GM18858 (cell line): ENCODE data around the gene DOCK8.

Experiments
- ATAC-seq: cut with Tn5 transposase; IDR thresholded peaks from one replicate; pipeline ENCODE4 v1.9.1; 2021; ENCODE audit not compliant: unreplicated experiment

DOCK8 gene

DNA sequence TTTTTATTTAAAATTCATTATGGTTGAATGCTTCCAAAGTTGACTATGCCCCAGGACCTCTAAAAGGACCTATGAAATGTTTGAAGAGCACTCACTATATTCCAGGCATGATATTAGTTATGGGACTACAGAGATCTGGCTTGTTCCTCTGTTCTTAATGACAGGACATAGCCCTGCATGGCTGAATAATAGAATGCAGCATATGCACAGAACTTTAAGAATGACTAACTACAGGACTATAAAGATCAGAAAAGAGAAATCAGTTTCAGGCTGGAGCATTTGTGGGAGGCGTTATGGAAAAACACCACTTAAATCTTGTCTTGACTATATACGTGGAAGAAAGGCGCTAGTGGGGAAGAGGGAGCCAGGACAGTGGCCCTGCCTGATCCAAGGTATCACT lies 239.2 kb downstream of the DOCK8 start:
- ATAC-seq, result no peak

GRCh38 chr9:456365-456764 lies 241.7 kb downstream of the DOCK8 start:
- no peak for ATAC-seq

- ATAC-seq, result no peak
Observed at GRCh38 chr9:458590-458989, 243.9 kb downstream of the DOCK8 start.

DNA sequence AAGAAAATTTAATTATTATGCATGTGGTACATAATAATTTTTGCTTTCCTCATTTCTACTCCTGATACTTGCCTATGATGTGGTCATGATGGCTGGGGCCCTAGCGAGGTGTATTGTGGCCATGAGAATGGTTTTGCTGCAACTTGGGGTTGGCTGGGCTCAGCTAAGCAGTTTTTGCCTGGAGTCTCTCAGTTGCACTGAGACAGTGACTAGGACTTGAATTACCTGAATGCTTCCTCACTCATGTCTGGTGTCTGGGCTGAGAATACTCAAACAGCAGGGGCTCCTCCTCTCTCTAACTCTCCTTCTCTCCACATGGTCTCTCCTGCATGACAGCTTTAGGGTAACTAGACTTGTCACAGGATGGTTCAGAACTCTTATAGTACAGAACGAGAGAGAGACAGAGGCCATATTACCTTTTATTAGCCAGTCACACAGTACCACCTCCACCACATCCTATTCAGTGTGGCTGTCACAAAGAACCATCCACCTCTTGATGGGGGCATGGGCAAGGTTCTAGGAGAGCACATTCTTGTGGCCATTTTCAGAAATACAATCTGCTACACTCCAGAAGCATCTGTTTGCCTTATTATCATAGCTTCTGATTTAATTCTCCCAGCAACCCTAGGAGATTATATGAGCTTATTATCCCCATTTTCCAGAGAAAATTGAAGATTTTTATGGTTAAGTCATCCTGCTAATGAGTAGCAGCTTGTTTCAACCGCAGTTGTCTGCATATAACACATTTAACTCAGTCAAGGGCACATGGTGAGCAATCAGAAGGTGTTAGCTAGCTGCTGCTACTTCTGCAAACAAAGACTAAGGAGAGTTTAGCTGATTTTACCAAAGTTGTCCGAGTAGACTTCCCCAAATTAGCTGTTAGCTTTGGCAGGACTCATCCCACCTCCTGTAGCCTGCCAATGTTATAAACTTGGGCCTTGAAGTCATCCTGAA lies 245.1 kb downstream of the DOCK8 start:
- ATAC-seq, result no peak

- ATAC-seq, result no peak
Observed at GRCh38 chr9:462121-462520, 247.5 kb downstream of the DOCK8 start.

DNA sequence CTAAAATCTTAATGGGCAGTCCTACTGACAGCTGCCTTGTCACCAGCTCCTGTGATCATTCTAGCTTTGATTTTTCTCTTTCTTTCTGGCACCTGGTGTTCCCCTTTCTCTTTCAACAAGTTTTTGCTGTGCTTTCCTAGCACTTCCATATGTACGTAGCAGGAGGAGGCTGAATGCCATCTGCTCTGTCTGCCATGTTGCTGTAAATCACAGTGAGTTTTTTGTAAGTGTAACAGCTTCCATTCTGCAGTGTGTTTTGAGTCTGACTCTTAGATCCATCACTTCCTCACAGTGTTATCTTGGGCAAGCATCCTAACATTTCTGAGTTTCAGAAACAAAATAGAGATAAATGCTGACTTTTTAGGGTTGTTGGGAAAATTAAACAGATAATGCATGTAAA lies 247.9 kb downstream of the DOCK8 start:
- no peak for ATAC-seq

DNA sequence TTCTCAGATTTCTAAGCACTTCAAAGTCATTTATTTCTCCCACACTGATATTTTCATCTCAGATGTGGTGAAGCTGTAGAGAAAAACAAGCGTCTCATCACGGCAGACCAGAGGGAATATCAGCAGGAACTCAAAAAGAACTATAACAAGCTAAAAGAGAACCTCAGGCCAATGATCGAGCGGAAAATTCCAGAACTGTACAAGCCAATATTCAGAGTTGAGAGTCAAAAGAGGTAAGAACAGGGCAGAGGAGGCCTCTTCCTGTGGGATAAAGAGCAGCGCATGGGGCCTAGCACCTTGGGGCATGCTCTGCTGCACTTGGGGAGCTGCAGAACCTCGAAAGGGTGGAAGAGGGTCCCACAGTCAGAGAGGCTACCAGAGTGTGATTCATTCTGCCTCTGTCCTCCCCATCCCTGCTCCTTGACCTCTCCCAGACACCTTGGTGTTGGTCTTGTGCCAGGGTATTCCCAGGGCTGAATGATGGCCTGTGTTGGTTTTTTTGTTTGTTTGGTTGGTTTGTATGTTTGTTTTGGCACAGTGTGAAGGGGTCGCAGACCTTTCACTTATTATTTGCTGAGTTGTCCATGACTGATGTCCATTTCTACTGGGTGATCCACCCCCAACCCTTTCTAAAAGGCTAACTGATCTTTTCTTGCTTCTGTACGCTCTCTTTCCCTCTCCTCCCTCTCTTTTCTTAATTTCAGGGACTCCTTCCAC lies 248.9 kb downstream of the DOCK8 start:
- ATAC-seq, result no peak

- ATAC-seq, result no peak
Observed at GRCh38 chr9:466747-467146, 252.1 kb downstream of the DOCK8 start.

DNA sequence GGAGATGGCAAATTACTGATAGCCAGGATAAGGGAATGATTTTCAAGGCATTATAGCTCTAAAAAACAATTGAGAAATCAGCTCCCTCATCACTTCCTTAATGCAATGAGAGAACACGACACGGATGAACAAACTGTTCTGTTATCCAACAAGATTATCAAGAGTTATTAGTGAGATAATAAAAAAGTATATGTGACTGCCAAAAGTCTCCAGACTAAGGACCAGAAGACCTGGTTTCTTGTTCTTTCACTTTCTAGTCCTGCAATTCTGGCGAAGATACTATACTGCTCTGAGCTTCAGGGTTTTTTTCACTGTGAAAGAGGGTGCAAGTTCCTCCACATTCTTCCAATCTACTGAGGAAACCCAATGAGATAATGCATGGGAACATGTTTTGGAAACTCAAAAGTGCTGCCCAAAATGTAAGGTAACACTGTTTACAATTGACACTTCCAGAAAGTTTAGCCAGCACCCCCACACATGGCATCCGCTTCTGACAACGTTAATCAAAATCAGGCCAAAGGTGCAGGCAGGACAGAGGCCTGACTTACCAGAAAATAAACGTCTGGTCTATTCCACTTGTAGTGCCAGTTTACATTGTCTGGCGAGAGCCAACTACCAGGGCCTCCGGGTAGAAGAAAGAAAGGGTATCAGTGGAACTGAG lies 254.2 kb downstream of the DOCK8 start:
- no peak for ATAC-seq

DNA sequence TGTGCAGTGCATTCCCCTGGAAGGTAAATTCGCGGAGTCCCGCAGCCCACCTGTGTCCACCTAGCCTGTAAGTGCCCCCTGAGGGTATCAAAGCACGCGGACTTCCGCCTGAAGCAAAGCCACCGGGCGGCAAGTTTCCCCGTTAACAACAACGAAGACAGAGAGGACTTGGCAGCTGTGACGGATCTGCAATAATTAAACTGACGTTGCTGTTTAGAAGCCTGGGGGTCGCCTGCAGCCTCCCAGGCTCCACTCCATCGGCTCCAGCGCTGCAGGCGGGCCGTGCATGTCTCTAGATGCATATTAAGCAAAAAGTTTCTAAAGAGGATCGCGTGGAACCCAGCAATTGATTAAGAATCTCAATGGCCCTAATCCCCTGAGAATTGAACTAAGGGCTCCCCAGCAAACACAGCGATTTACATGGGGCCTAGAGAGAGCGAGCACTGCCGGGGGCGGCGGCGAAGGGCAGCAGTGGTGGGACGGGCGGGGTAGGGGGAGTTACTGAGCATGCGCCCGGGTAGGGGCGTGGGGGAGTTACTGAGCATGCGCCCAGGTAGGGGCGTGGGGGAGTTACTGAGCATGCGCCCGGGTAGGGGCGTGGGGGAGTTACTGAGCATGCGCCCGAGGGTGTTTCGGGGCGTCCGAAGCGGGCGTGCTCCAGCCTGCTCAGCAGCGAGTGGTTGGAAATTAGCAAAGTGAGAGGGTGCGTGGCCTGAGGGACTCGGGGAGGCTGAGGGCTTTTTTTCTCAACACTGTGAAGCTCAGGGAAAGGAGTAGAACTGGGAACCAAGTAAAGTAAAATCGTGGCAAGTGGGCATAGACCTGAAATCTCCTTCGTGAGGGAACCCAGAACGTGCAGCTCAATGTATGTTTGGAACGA lies 255.2 kb downstream of the DOCK8 start:
- ATAC-seq, result peak; percentile 82

DNA sequence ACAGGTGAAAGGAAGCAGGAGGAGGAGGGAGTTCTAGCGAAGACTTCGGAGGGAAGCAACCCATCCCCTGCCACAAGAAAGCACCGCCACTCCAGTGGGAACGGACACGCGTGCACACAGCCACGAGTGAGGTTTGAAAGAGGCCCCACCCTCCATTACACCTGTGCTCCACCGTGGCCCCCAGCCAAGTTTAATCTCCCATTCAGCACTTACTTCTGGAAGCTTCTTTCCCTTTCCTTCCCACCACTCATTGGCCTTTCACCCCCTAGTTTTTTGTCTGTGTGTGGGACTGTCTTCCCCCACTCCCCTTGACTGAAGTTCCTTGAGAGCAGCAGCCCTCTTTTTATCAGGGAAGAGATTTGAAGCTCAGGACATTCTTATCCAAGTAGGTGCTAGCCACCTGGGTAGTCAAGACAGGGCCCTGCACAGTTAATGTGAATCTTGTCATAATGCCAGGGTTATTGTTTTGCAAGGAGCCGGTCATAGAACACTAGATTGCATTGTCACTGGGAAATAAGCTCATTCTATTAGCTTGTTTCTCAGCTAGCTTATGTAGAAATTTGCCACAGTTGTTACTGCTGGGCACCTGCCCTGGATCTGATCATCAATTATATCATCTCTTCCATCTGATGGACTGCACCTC lies 256.0 kb downstream of the DOCK8 start:
- ATAC-seq, result no peak

GRCh38 chr9:471320-471719 lies 256.7 kb downstream of the DOCK8 start:
- ATAC-seq, result no peak

DNA sequence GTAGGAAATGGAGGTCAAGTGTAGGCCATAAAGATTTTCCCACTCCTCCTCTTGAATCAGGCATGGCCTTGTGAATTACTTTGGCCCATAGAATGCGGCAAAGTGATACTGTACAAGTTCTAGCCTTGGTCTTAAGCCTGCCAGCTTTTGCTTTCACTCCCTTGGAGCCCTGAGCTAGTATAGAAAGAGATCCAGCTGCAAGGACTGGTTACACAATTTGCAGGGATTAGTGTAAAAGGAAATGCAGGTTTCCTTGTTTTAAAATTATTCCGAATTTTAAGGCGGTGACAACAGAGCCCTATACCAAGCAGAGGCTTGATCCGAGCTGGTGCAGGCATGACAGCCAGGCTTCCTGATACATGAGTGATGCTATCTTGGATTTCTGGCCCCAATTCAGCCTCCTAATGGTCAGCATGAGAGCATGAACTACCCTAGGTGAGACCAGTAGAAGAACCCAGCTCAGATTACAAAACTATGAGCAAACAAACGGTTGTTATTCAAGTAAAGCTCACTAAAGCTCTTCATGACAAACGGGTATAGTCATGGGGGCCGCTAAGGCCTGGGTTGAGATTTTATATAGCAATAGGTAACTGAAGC lies 257.9 kb downstream of the DOCK8 start:
- no peak for ATAC-seq

DNA sequence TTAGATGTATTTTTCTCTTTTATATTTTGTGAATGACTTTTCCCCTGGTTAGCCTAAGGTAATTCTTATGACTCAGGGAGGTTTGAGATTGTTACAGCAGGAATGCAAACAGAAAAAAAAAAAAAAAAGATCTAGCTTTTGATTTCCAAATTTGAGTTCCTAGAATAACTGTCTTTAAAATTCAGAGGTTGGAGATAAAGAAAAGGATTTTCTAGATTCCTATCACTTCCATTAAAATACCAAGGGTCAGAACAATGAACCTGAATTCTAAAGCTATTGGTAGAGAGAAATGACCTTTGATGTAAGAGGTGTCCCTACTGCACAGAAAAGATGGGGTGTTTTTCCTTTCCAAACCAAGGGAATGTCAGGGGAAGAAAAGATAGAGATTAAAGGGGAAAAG lies 262.5 kb downstream of the DOCK8 start:
- ATAC-seq, result no peak

- no peak for ATAC-seq
Observed at GRCh38 chr9:479304-479970, 264.8 kb downstream of the DOCK8 start.

DNA sequence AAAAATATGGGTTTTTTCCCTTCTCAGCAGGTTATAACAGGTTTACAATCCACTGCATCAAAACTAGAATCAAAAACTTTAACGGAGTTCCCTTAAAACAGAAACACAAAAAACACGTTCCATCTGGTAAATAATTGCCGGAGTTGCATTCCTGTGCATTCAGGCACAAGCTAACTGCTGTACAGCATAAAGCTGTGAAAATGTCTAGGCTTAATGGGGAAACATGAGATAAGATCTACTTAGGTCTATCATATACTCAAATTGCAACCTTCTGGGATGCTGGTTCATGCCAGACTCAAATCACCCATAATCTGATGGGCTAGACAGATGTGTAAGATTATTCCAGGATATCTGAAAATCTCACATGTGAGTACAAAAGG lies 265.3 kb downstream of the DOCK8 start:
- no peak for ATAC-seq

DNA sequence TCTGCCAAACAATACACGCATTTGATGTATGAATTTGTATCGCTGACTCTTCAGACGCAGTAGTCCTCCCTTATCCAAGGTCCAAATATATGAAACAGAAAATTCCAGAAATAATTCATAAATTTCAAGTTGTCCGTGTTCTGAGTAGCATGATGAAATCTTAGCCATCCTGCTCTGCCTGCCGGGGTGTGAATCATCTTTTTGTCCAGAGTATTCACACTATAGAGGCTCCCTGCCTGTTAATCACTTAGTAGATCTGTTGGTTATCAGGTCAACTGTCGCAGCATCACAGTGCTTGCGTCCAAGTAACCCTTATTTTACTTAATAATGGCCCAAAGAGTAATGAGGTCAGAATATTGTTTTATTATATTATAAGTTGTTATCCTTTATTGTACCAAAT lies 268.1 kb downstream of the DOCK8 start:
- ATAC-seq, result no peak

- no peak for ATAC-seq
Observed at GRCh38 chr9:486156-486555, 271.5 kb downstream of the DOCK8 start.

DNA sequence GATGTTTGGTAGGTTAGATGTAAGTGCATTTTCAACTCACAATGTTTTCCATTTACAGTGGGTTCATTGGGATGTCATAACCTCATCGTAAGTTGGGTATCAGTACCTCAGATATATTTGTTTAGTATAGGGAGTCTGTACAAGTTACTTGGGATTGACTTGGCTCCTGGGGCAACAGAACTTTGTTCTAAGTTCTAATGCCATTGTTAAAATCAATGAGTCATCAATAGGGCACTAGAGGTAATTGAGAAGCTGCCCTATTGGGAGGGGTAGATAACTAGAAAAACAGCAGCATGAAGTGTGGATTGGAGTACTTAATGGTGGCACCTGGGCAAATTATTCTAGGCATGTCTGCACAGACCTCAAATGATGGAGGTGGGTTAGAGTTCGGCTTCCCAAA lies 272.8 kb downstream of the DOCK8 start:
- no peak for ATAC-seq
